ENCODE data around the gene FCGR1A.
A peak's percentile ranks its signal among the peaks of the same experiment; 100 is the strongest.
"Not testable (repeated sequence)": the region's sequence is repeated elsewhere in the genome, so short reads cannot be mapped to it uniquely, and the experiment has no call there.

FCGR1A gene

DNA sequence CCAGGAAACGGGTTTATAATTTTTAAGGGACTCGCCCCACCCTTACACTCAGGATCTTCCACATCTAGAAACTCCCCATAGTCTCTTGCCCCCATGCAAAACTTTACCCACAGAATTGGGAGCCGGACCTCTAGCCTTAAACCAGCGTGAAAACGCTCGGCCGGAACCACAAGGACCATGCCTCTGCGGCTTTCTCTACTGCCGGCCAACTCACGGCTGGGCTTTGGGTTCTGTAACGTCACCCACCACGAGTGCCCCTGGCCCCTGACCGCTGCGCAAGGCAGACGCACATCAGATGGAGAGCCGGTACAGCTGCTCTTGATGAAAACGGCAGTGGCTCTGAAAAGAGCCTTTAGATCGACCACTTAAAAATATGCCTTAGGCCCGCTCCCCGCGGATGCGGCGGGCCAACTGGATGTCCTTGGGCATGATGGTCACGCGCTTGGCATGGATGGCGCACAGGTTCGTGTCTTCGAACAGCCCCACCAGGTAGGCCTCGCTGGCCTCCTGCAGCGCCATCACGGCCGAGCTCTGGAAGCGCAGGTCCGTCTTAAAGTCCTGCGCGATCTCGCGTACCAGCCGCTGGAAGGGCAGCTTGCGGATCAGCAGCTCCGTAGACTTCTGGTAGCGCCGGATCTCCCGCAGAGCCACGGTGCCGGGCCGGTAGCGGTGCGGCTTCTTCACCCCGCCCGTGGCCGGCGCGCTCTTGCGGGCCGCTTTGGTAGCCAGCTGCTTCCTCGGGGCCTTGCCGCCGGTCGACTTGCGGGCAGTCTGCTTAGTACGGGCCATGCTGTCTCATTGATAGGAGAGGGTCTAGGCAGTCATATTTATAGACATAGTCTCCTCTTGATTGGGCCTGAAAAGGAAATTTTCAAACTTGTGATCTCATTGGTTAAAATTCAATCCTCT lies 30.7 kb downstream of the FCGR1A start:
- not testable (repeated sequence) for H3K36me3 ChIP-seq (ENCODE audit: insufficient read depth, insufficient read length, low read length); H3K4me1 ChIP-seq (ENCODE audit: insufficient read depth, insufficient read length); H3K9me3 ChIP-seq (ENCODE audit: insufficient read depth, low read length); H3K27me3 ChIP-seq (ENCODE audit: insufficient read depth, insufficient read length)
- DNase-seq (ENCODE audit: low read depth, low spot score): peak; percentile 62
- H3K9ac ChIP-seq (ENCODE audit: insufficient read length, low read depth): peak overlapping the region; percentile 77
- H3K4me3 ChIP-seq (ENCODE audit: insufficient read length, low read depth): peak overlapping the region; percentile 59

- H3K27me3 ChIP-seq (ENCODE audit: insufficient read depth, insufficient read length); H3K4me1 ChIP-seq (ENCODE audit: insufficient read depth, insufficient read length); H3K4me3 ChIP-seq (ENCODE audit: insufficient read length, low read depth); DNase-seq (ENCODE audit: low read depth, low spot score); H3K36me3 ChIP-seq (ENCODE audit: insufficient read depth, insufficient read length, low read length); H3K9me3 ChIP-seq (ENCODE audit: insufficient read depth, low read length); H3K9ac ChIP-seq (ENCODE audit: insufficient read length, low read depth): not testable (repeated sequence)
Measured at GRCh38 chr1:149820387-149820786, 37.9 kb downstream of the FCGR1A start.

DNA sequence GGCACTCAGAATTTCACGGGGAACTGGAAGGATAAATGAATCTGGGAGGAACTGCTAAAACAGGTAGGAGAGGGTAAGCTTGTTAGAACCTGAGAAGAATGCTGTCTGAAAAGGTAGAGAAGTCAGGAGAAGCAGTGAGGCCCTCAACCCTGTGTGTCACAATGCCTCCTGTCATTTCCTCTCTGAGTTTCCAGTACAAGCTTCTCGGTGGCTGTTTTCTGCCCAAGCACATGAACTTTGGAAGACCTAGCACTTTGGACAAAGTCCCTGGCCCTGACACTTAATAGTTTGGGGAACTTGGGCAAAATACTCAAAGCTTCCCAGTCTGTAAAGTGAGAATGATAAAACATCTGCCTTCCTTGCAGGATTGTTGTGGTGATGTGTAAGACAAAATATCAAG lies 44.1 kb downstream of the FCGR1A start:
- H3K27me3 ChIP-seq (ENCODE audit: insufficient read depth, insufficient read length); H3K9me3 ChIP-seq (ENCODE audit: insufficient read depth, low read length); H3K9ac ChIP-seq (ENCODE audit: insufficient read length, low read depth); H3K36me3 ChIP-seq (ENCODE audit: insufficient read depth, insufficient read length, low read length); H3K4me1 ChIP-seq (ENCODE audit: insufficient read depth, insufficient read length); DNase-seq (ENCODE audit: low read depth, low spot score); H3K4me3 ChIP-seq (ENCODE audit: insufficient read length, low read depth): not testable (repeated sequence)

DNA sequence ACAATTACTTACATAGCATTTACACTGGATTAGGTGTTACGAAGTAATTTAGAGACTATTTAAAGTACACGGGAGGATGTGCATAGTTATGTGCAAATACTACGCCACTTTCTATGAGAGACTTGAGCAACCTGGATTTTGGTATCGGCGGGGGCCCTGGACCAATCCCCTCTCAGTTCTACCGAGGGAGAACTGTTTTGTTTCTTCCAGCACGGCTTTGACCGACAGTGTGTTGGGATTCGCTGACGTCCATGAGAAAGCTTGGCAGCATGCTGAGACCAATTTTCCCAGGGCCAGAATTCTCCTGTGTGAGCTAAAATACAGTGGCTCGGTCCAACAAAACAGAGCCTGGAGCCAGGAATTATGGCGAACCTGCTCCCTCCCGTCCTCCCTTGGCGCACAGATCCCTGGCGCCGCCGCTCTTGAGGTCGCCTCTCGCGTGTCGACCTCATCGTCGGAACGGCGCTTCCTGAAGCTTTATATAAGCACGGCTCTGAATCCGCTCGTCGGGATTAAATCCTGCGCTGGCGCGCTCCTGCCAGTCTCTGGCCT lies 49.3 kb downstream of the FCGR1A start:
- H3K4me1 ChIP-seq (ENCODE audit: insufficient read depth, insufficient read length); H3K27me3 ChIP-seq (ENCODE audit: insufficient read depth, insufficient read length); H3K9ac ChIP-seq (ENCODE audit: insufficient read length, low read depth); DNase-seq (ENCODE audit: low read depth, low spot score); H3K36me3 ChIP-seq (ENCODE audit: insufficient read depth, insufficient read length, low read length); H3K4me3 ChIP-seq (ENCODE audit: insufficient read length, low read depth); H3K9me3 ChIP-seq (ENCODE audit: insufficient read depth, low read length): not testable (repeated sequence)

GRCh38 chr1:149832316-149833126 lies 50.0 kb downstream of the FCGR1A start:
- DNase-seq (ENCODE audit: low read depth, low spot score); H3K36me3 ChIP-seq (ENCODE audit: insufficient read depth, insufficient read length, low read length); H3K4me3 ChIP-seq (ENCODE audit: insufficient read length, low read depth); H3K9ac ChIP-seq (ENCODE audit: insufficient read length, low read depth); H3K27me3 ChIP-seq (ENCODE audit: insufficient read depth, insufficient read length); H3K4me1 ChIP-seq (ENCODE audit: insufficient read depth, insufficient read length); H3K9me3 ChIP-seq (ENCODE audit: insufficient read depth, low read length): not testable (repeated sequence)

GRCh38 chr1:149833144-149833543 lies 50.6 kb downstream of the FCGR1A start:
- H3K27me3 ChIP-seq (ENCODE audit: insufficient read depth, insufficient read length); H3K9ac ChIP-seq (ENCODE audit: insufficient read length, low read depth); DNase-seq (ENCODE audit: low read depth, low spot score); H3K36me3 ChIP-seq (ENCODE audit: insufficient read depth, insufficient read length, low read length); H3K4me3 ChIP-seq (ENCODE audit: insufficient read length, low read depth); H3K4me1 ChIP-seq (ENCODE audit: insufficient read depth, insufficient read length); H3K9me3 ChIP-seq (ENCODE audit: insufficient read depth, low read length): not testable (repeated sequence)

- DNase-seq (ENCODE audit: low read depth, low spot score); H3K9me3 ChIP-seq (ENCODE audit: insufficient read depth, low read length); H3K9ac ChIP-seq (ENCODE audit: insufficient read length, low read depth); H3K4me1 ChIP-seq (ENCODE audit: insufficient read depth, insufficient read length); H3K4me3 ChIP-seq (ENCODE audit: insufficient read length, low read depth); H3K36me3 ChIP-seq (ENCODE audit: insufficient read depth, insufficient read length, low read length); H3K27me3 ChIP-seq (ENCODE audit: insufficient read depth, insufficient read length): not testable (repeated sequence)
Measured at GRCh38 chr1:149841149-149841548, 58.7 kb downstream of the FCGR1A start.

Measured in NT2/D1 (cell line).